Stomach smooth muscle (tissue), 2 donors: ENCODE results near the gene TCIRG1.
A peak's percentile ranks its signal among the peaks of the same experiment; 100 is the strongest.

ENCODE experiments used
- H3K27ac ChIP-seq: one replicate; pipeline ENCODE4 v1.7.0; 2013; ENCODE audit warnings: mild to moderate bottlenecking, low read length, inconsistent platforms
- H3K27me3 ChIP-seq, 2 donors: one replicate each; pipeline ENCODE4 v1.7.0; 2013; ENCODE audit warnings: low read length in 2 of 2; ENCODE audit not compliant: insufficient read depth in 2 of 2, control insufficient read depth in 1 of 2
- H3K36me3 ChIP-seq, 2 donors: one replicate each; pipeline ENCODE4 v1.7.0; 2013; ENCODE audit warnings: low read length in 2 of 2; ENCODE audit not compliant: control insufficient read depth in 2 of 2, insufficient read depth in 2 of 2
- H3K4me1 ChIP-seq: one replicate; pipeline ENCODE4 v1.7.0; 2013; ENCODE audit warnings: low read length; ENCODE audit not compliant: control insufficient read depth, insufficient read depth
- H3K4me3 ChIP-seq, 2 donors: one replicate each; pipeline ENCODE4 v1.7.0; 2013; ENCODE audit warnings: low read length in 2 of 2
- H3K9ac ChIP-seq, 2 donors: one replicate each; pipeline ENCODE4 v1.7.0; 2013; ENCODE audit warnings: low read length in 2 of 2, mild to moderate bottlenecking in 1 of 2
- H3K9me3 ChIP-seq, 2 donors: one replicate each; pipeline ENCODE4 v1.7.0; 2013; ENCODE audit warnings: low read length in 2 of 2; ENCODE audit not compliant: control insufficient read depth in 2 of 2
- donor health status: healthy.
- donor health status: Pancreatic carcinoma.

TCIRG1 gene

GRCh38 chr11:67997475-67997921 is 41.3 kb upstream of the TCIRG1 start:
- Histone ChIP-seq H3K4me3 (no peak overlapping the region), H3K9me3 (no peaks in the 10 kb centered on the region), H3K9ac (no peak overlapping the region), H3K27ac (no peak overlapping the region), H3K36me3 (no peaks in the 10 kb centered on the region), H3K27me3 (no peaks in the 10 kb centered on the region), H3K4me1 (no peaks in the 10 kb centered on the region)

DNA sequence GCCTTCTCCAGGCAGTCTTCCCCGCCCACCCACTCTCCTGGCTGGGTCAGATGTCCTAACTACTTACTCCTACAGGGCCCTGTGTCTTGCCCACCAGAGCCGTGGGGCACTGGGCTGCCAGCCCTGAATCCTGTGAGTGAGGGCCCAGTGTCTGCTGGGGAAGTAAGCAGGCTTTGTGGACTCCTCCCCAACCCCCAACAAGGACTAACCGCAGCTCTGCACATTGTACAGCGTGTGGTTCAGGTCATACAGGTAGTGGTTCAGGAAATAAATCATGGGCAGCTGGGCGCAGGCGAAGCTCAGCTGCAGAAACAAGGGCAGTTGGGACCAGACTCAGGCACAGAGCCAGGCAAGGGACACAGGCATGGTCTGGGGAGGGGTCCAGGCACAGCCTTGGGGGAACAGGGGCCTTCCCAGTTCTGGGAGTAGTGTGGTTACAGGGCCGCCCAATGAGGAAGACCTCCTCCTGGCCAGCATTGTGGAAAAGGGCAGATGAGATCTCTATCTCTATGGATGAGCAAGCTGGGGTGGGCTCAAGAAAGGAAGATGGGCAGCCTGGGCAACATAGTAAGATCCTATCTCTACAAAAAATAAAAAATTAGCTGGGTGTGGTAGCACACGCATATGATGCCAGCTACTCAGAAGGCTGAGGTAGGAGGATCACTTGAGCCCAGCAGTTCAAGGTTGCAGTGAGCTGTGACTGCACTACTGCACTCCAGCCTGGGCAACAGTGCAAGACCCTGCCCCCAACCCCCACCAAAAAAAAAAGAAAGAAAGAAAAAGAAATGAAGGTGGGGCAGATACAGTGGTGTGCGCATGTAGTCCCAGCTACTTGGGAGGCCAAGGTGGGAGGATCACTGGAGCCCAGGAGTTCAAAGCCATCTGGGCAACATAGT is 40.4 kb upstream of the TCIRG1 start:
- no peaks in the 10 kb centered on the region for H3K9me3 ChIP-seq
- no peaks in the 10 kb centered on the region for H3K36me3 ChIP-seq
- H3K4me1 ChIP-seq: peaks cover 3% of the 10 kb centered on the region
- no peak overlapping the region for H3K9ac ChIP-seq
- H3K27me3 ChIP-seq: no peaks in the 10 kb centered on the region
- H3K4me3 ChIP-seq: no peak overlapping the region
- H3K27ac ChIP-seq: no peak overlapping the region

DNA sequence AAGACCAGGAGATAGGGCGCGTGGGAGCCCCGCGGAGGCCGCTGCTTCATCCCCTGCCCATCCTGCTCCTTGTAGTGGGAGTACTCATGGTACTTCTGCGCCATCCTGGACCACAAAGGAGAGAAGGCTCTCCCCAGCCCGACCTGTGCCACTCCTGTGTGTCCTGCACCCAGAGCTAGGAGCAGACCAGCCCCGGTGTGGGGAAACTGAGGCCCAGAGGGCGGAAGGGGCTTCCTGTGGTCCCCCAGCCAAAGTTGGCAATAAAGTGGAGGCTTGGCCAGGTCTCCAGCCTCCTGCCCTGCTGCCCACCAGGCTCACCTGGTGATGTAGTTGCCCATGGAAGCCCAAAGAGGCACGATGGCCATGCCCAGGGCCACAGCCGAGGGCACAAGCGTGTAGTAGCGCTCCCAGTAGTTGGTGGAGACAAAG is 39.6 kb upstream of the TCIRG1 start:
- H3K36me3 ChIP-seq: no peaks in the 10 kb centered on the region
- peaks cover 0 to 2% of the 10 kb centered on the region in 2 donors for H3K27me3 ChIP-seq
- peaks cover 6% of the 10 kb centered on the region for H3K4me1 ChIP-seq
- H3K4me3 ChIP-seq: no peak overlapping the region
- no peaks in the 10 kb centered on the region for H3K9me3 ChIP-seq
- H3K27ac ChIP-seq: no peak overlapping the region
- no peak overlapping the region for H3K9ac ChIP-seq

- no peak overlapping the region for H3K9ac ChIP-seq
- no peak overlapping the region for H3K4me3 ChIP-seq
- H3K27ac ChIP-seq: no peak overlapping the region
- peaks cover 10% of the 10 kb centered on the region for H3K4me1 ChIP-seq
- H3K27me3 ChIP-seq: peaks cover 0 to 6% of the 10 kb centered on the region in 2 donors
- no peaks in the 10 kb centered on the region for H3K9me3 ChIP-seq
- no peaks in the 10 kb centered on the region for H3K36me3 ChIP-seq
These were observed 39.1 kb upstream of the TCIRG1 start for GRCh38 chr11:67999704-68000103.

GRCh38 chr11:68002575-68002937 is 36.3 kb upstream of the TCIRG1 start:
- H3K27me3 ChIP-seq: peaks cover 0 to 10% of the 10 kb centered on the region in 2 donors
- no peak overlapping the region for H3K9ac ChIP-seq
- no peaks in the 10 kb centered on the region for H3K36me3 ChIP-seq
- peaks cover 10% of the 10 kb centered on the region for H3K4me1 ChIP-seq
- no peak overlapping the region for H3K27ac ChIP-seq
- no peaks in the 10 kb centered on the region for H3K9me3 ChIP-seq
- H3K4me3 ChIP-seq: no peak overlapping the region

GRCh38 chr11:68002938-68003845 is 35.6 kb upstream of the TCIRG1 start:
- Histone ChIP-seq H3K27me3 (peaks cover 0 to 10% of the 10 kb centered on the region in 2 donors), H3K27ac (no peak overlapping the region)

DNA sequence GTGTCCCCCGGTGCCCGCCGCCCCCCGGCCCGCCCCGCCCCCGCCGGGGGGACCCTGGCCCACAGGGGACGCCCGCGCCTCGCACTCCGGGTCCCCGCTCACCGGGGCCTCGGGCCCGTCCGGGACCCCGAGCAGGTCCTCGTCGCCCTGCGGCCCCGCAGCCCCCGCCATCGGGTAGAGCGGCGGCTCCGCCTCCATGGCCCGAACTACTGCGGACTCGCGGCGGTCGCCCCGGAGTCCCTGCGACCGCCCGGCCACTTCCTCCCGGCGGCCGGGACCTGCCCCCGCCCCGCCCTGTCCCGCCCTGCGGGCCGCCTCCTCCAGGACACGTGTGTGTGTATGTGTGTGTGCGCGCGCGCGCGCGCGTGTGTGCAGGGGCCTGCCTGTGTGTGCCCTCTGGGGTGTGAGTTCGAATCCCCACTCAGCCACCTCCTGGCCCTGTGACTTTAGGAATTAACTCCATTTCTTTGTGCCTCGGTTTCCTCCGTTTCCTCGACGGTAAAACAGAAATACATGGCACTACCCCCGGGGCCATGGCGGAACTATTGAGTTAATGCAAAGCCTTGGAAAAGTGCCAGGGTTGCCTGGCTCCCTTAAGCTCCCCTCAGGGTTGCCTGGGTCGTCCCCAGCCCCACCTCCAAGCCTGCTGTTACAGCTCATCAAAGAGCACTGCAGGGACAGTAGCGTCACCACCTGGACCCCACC is 34.8 kb upstream of the TCIRG1 start, which contains the start of gene UNC93B1:
Gene UNC93B1, minus strand, starts transcription at position 252 of the 705 bp plus-strand sequence. Its CDS starts 54 bp downstream, at position 198.
- Histone ChIP-seq H3K36me3 (no peaks in the 10 kb centered on the region), H3K4me3 (peak within 1 kb of the TSS; percentile 35 to 66), H3K9ac (no peak within 1 kb of the TSS), H3K9me3 (no peaks in the 10 kb centered on the region), H3K27ac (no peak within 1 kb of the TSS), H3K4me1 (peaks cover 13% of the 10 kb centered on the region), H3K27me3 (peaks cover 0 to 10% of the 10 kb centered on the region in 2 donors)

More at GRCh38 chr11:68002938-68003845, 35.6 kb upstream of the TCIRG1 start:
- H3K9ac ChIP-seq: no peak overlapping the region
- peaks cover 10% of the 10 kb centered on the region for H3K4me1 ChIP-seq
- H3K9me3 ChIP-seq: no peaks in the 10 kb centered on the region
- H3K36me3 ChIP-seq: no peaks in the 10 kb centered on the region
- H3K4me3 ChIP-seq: peak overlapping the region; percentile 35 to 66

DNA sequence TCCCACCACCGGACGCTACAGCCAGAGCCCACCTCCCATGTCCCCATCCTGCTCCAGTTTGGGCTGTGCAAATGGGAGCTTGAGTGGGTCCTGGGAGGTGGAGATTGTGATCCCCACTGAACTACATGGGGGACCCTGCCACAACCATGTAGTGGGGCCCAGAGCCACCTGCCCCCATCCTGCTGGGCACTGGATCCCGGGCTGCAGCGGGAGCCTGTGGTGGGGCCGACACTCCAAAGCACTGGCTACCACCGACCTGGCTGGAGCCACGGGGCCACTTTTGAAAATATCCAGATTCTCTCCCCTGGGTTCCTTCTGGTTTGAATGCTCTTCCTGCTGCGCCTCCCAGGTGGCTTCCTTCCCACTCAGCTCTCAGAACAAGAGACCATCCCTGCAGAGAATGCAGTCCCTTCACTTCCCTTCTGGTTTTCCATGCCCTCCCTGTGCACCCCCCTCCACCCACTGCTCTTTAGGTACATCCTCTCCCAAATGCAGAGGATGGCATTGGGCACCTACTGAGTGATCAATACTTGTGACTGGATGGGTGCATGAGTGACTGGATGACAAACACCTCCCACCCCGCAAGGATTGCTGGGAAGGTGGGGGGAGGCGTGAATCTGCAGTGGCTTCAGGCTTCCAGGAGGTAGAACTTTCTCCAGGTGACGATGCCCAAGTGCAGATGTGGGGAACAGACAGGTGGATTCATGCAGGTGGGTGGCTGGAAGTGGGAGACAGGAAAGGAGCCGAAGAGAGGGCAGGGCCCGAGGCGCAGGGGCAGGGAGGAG is 34.1 kb upstream of the TCIRG1 start:
- Histone ChIP-seq H3K4me1 (peaks cover 16% of the 10 kb centered on the region), H3K36me3 (no peaks in the 10 kb centered on the region), H3K4me3 (peak overlapping the region in 1 of 2 donors; percentile 66), H3K9me3 (no peaks in the 10 kb centered on the region), H3K9ac (no peak overlapping the region), H3K27ac (no peak overlapping the region), H3K27me3 (peaks cover 0 to 10% of the 10 kb centered on the region in 2 donors)

DNA sequence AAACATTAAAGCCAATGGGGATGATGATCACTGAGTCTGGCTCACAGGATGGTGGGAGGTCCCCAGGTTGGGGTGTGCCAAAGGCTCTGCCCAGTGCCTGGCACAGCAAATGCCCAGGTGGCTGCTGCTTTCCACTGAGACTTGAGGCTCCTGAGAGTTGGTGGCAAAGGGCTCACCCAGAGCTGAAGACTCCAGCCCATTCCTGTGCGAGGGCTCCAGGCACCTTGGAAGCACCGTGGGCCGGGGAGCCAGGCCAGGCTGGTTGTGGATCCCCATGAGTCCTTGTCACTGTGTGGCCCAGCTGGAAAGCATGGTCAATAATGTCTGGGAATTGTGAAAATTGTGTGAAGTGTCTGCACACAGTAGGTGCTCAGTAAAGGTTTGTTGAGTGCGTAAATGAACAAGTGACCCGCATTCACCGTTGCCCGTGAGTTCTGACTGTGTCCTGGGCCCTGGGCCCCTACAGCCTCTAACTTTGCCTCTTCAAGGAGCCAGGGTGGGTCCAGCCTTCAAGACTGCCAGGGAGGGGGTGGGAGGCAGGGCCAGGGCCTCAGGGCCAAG is 32.1 kb upstream of the TCIRG1 start:
- Histone ChIP-seq H3K27ac (no peak overlapping the region), H3K4me1 (peaks cover 32% of the 10 kb centered on the region), H3K9ac (no peak overlapping the region), H3K9me3 (no peaks in the 10 kb centered on the region), H3K36me3 (no peaks in the 10 kb centered on the region), H3K4me3 (no peak overlapping the region), H3K27me3 (peaks cover 0 to 10% of the 10 kb centered on the region in 2 donors)
